ENCODE results near the gene PHLDB3. TPM values are rescaled to one million over a fixed set of nuclear protein-coding genes. Genes with fewer than 3 reads are reported as not detected.

Gene PHLDB3
- total RNA-seq, 2 donors from 2014 or later, result 7.7 to 13.5 TPM

DNA sequence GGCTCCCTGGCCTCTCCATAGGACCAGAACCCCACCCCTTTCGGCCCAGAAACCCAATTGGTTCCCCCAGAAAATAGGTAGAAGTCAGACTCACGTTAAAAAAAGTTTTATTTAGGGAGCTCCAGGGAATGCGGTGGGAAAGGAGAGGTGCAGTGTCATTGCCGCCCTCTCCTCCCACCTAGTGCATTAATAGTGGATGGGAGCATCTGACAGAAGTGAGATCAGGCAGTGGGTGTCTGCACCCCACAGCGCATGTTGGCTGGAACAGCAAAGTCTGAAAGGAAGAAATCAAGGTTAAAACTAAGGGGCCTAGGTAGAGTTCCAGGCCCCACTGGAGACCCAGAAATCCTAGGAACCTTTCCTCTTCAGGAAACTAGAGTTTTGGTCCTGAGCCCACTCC lies 2.1 kb upstream of the PHLDB3 start:
- WGBS, 2 experiments (ENCODE audit: insufficient coverage in 1 of 2, insufficient read length in 1 of 2), result 93 to 100% methylated on average over 3 to 5 of the region's 5 CpGs
- no peak overlapping the region for H3K27ac Mint-ChIP-seq
- peaks cover 9% of the 10 kb centered on the region for H3K9me3 Mint-ChIP-seq

DNA sequence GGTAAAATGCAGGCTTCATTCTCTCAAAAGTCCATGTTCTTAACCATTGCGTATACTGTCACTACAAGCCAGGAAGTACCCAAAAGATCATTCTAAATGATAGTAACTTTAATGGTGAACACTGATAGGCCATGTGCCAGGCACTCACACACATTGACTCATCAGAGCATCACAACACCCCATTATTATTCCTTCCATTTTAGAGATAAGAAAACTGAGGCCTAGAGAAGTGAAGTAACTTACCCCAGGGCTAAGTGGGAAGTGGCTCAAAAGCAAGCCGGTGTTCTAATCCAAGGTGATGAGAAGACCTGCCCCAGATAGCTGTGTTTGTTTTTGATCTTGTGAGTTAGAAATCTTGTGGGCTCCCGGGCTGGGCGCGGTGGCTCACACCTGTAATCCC lies 1.4 kb upstream of the PHLDB3 start:
- Histone ChIP-seq H3K4me3 (ENCODE audit: low read length) (no peak overlapping the region), H3K36me3 (ENCODE audit: control insufficient read depth, insufficient read depth, low read length) (peaks cover 9% of the 10 kb centered on the region), H3K9ac (ENCODE audit: extremely low read depth, low read length, poor library complexity, severe bottlenecking) (no peak overlapping the region), H3K9me3 (ENCODE audit: control insufficient read depth, low read length) (no peaks in the 10 kb centered on the region), H3K4me1 (ENCODE audit: control insufficient read depth, insufficient read depth, low read length) (no peaks in the 10 kb centered on the region), H3K27me3 (ENCODE audit: control insufficient read depth, insufficient read depth, low read length, poor library complexity, severe bottlenecking) (no peaks in the 10 kb centered on the region), H3K27ac (ENCODE audit: low read depth, low read length) (no peak overlapping the region)
- no peak for DNase-seq
- TF ChIP-seq, protein P1, sequence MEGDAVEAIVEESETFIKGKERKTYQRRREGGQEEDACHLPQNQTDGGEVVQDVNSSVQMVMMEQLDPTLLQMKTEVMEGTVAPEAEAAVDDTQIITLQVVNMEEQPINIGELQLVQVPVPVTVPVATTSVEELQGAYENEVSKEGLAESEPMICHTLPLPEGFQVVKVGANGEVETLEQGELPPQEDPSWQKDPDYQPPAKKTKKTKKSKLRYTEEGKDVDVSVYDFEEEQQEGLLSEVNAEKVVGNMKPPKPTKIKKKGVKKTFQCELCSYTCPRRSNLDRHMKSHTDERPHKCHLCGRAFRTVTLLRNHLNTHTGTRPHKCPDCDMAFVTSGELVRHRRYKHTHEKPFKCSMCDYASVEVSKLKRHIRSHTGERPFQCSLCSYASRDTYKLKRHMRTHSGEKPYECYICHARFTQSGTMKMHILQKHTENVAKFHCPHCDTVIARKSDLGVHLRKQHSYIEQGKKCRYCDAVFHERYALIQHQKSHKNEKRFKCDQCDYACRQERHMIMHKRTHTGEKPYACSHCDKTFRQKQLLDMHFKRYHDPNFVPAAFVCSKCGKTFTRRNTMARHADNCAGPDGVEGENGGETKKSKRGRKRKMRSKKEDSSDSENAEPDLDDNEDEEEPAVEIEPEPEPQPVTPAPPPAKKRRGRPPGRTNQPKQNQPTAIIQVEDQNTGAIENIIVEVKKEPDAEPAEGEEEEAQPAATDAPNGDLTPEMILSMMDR (conservative IDR thresholded peaks at IDR 0.05), result no peak
- Mint-ChIP-seq H3K27me3 (ENCODE audit: insufficient read depth) (peaks cover 36% of the 10 kb centered on the region), H3K27ac (no peak overlapping the region), H3K4me3 (no peak overlapping the region), H3K36me3 (ENCODE audit: low read depth) (peaks cover 22% of the 10 kb centered on the region), H3K4me1 (peaks cover 3% of the 10 kb centered on the region), H3K9me3 (peaks cover 3% of the 10 kb centered on the region)
- 97 to 100% methylated on average over 4 to 5 of the region's 5 CpGs for WGBS, 2 experiments (ENCODE audit: insufficient coverage in 1 of 2, insufficient read length in 1 of 2)

More for the DNA sequence above, 2.1 kb upstream of the PHLDB3 start:
- Mint-ChIP-seq H3K4me3 (no peak overlapping the region), H3K36me3 (ENCODE audit: low read depth) (peaks cover 29% of the 10 kb centered on the region), H3K4me1 (peaks cover 3% of the 10 kb centered on the region), H3K27me3 (ENCODE audit: insufficient read depth) (peaks cover 29% of the 10 kb centered on the region)
- TF ChIP-seq, protein P1 (conservative IDR thresholded peaks at IDR 0.05), result no peak
- peaks cover 15% of the 10 kb centered on the region for H3K36me3 ChIP-seq (ENCODE audit: control insufficient read depth, insufficient read depth, low read length)
- no peaks in the 10 kb centered on the region for H3K9me3 ChIP-seq (ENCODE audit: control insufficient read depth, low read length)
- no peak overlapping the region for H3K4me3 ChIP-seq (ENCODE audit: low read length)
- H3K27ac ChIP-seq (ENCODE audit: low read depth, low read length), result no peak overlapping the region
- H3K27me3 ChIP-seq (ENCODE audit: control insufficient read depth, insufficient read depth, low read length, poor library complexity, severe bottlenecking), result no peaks in the 10 kb centered on the region
- H3K9ac ChIP-seq (ENCODE audit: extremely low read depth, low read length, poor library complexity, severe bottlenecking), result no peak overlapping the region
- DNase-seq, result no peak
- no peaks in the 10 kb centered on the region for H3K4me1 ChIP-seq (ENCODE audit: control insufficient read depth, insufficient read depth, low read length)

DNA sequence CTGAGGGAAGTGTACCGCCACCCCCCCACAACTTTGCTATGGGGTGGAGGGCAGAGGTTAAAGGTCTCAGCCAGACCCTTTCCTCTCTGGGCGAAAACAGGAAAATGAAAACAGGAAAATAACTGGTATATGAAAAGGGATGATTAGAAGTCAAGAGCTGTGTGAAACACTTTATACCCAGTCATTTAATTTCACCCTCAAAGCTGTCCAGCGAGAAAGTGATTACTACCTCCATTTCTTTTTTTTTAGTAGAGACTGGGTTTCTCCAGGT lies 575 bp upstream of the PHLDB3 start:
- no peak overlapping the region for H3K9ac ChIP-seq (ENCODE audit: extremely low read depth, low read length, poor library complexity, severe bottlenecking)
- no peak overlapping the region for H3K27ac Mint-ChIP-seq

More for the DNA sequence above, 575 bp upstream of the PHLDB3 start:
- peak overlapping the region; percentile 86 for H3K4me3 ChIP-seq (ENCODE audit: low read length)
- H3K4me3 Mint-ChIP-seq, result peak overlapping the region; percentile 79
- H3K27ac ChIP-seq (ENCODE audit: low read depth, low read length), result no peak overlapping the region
- H3K36me3 ChIP-seq (ENCODE audit: control insufficient read depth, insufficient read depth, low read length), result peaks cover 4% of the 10 kb centered on the region
- peaks cover 37% of the 10 kb centered on the region for H3K27me3 Mint-ChIP-seq (ENCODE audit: insufficient read depth)
- H3K9me3 ChIP-seq (ENCODE audit: control insufficient read depth, low read length), result no peaks in the 10 kb centered on the region
- peaks cover 18% of the 10 kb centered on the region for H3K36me3 Mint-ChIP-seq (ENCODE audit: low read depth)
- 97 to 100% methylated on average over 1 to 2 of the region's 3 CpGs for WGBS, 2 experiments (ENCODE audit: insufficient coverage in 1 of 2, insufficient read length in 1 of 2)
- peaks cover 3% of the 10 kb centered on the region for H3K4me1 Mint-ChIP-seq
- H3K4me1 ChIP-seq (ENCODE audit: control insufficient read depth, insufficient read depth, low read length), result no peaks in the 10 kb centered on the region
- no peak for DNase-seq
- H3K27me3 ChIP-seq (ENCODE audit: control insufficient read depth, insufficient read depth, low read length, poor library complexity, severe bottlenecking), result no peaks in the 10 kb centered on the region
- no peaks in the 10 kb centered on the region for H3K9me3 Mint-ChIP-seq
- TF ChIP-seq, protein P1 (conservative IDR thresholded peaks at IDR 0.05), result no peak

Data from endodermal cell (in vitro differentiated cells).